ENCODE results near the gene ADGRD1.

Gene ADGRD1

DNA sequence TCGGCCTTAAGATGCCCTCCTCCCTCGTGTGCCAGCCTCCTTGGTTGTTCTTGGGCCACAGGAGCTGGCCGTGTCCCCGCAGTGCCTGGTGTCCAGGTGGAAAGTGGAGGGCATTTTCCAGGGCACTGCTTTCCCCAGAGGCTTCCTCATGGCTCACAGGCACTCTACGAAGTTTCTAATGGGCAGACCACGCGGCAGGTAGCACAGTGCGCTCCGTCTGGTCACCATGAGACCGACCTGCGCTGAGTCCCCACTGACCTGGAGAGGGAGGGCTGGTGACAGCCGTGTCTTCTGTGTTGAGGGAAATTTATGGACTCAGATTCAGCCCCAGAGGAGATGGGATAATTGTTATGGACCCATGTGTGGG is 186.3 kb downstream of the ADGRD1 start:
- no peak for DNase-seq

GRCh38 chr12:131140697-131141096 is 187.0 kb downstream of the ADGRD1 start:
- no peak for DNase-seq

- no peak for DNase-seq
Measured at GRCh38 chr12:131141514-131141913, 187.8 kb downstream of the ADGRD1 start.

DNA sequence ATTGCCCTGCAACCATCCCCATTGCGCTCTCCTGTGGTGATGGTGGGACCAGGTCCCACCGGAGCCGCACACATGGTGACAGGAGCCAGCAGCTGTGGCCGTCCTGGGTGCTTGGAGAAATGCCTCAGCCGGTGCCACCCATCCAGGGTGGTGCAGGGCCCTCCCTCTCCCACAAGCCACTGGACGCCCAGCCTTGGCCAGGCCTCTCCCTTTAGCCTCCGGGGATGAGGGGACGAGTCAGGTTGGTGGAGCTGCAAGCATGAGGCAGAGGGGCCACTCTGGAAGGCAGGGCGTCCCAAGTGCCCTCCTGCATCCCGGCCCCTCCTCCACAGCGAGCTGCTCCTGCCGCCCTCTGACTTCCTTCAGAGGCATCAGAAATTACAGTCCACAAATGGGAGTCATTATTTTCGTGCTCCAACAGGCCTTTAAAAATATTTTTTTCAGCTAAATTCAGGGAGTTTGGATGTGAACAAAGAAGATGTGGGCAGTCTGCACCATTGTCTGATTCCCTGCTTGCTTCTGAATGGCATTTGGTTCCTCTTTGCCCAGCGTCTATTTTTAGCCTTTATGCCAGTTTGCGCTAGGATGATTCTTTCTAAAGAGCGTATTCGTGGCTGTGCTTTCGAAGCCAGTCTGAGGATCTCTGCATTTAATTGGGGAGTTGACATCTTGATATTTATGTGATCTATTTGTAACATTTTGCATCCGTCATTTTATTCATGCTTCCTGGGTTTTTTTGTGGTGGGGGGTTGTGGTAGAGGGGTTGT is 189.4 kb downstream of the ADGRD1 start:
- DNase-seq, result no peak

DNA sequence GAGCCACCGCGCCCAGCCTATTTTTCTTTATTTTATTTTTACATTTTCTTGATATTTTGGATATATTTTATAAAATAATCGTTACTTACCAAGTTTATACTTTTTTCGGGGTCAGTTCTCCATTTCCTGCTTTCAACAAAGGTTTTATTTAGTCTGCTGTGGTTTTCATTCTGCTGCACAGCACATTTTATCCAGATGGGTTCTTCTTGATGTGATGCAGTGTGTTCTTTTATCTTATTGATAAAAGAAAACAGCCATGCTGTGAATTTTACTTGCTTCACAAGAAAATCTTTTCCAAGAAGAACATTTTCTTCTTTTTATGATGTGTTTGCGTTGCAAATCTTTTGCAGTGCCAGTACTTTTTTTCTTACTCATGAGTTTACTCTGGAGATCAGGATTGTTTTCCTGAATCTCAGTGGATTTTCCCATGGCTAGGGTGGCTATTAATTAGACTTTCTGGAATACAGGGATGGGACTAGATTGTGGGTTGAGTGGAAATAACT is 192.5 kb downstream of the ADGRD1 start:
- DNase-seq, result no peak

DNA sequence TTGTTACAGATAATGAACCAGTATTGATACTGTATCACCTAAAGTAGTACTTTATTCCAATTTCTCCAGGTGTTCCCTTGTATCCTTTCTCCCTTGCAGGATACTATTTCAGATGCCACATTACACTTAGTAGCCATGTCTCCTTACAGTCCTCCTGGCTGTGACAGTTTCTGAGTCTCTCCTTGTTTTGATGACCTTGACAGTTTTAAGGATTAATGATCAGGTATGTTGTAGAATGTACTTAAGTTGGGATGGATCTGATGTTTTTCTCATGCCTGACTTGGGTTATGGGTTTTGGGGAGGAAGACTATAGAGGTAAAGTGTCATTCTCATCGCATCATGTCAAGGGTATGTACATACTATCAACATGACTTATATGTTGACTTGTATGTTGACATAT is 193.6 kb downstream of the ADGRD1 start:
- no peak for DNase-seq

DNA sequence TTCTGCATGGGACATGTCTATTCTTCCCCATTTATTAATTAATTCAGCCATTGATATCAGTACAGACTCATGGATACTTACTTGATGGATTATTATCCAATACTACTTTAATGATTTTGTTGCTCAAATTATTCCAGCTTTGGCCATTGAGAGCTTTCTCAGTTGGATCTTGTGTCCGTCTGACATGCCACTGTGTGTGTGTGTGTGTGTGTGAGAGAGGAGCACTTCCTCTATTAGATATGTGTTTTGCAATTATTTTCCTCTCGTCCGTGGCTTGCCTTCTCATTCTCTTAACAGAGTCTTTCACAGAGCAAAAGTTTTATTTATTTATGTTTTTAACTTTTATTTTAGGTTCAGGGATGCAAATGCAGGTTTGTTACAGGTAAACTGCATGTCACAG is 194.2 kb downstream of the ADGRD1 start:
- DNase-seq, result no peak

- DNase-seq, result no peak
Measured at GRCh38 chr12:131151558-131152345, 198.0 kb downstream of the ADGRD1 start.

- no peak for DNase-seq
Measured at GRCh38 chr12:131152587-131152986, 198.9 kb downstream of the ADGRD1 start.

DNA sequence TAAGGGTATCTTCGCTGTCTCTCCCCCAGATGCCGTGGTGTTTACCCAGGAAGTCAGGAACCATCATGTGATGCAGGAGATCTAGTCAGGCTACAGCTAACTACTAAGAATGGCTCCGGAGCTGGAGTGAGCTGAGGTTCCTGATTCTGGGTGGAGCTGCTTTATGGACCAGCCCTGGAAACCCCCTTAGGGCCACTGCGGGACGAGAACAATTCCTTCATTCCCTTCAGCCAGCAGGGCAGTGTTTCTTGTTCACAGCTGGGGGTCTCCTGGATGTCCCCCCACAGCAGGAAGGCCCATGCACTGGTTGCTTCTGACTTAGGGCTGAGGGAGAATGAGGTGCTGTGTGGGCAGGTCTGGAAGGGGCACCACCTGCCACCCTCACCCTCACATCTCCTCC is 199.3 kb downstream of the ADGRD1 start:
- DNase-seq, result no peak

DNA sequence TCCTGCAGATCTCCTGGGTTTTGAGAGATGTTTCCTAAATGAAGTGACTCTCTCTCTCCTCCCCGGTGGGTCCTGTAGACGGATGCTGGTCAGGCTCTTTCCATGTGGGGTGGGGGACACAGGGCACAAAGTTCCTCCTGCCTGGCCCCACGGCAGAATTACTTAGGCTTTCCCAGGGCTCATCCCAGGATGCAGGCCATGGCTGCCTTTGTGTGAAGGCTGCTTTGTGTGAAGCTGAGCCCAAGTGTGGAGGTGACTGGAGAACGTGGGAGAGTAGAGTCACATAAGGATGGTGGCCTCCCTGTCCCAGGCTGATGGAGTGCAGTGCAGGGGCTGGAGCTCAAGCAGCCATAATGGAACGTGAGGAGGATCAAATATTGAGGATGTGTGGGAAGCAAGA is 200.2 kb downstream of the ADGRD1 start:
- no peak for DNase-seq

- no peak for DNase-seq
Measured at GRCh38 chr12:131155131-131155530, 201.4 kb downstream of the ADGRD1 start.

GRCh38 chr12:131157743-131158142 is 204.0 kb downstream of the ADGRD1 start:
- no peak for DNase-seq

- DNase-seq, result no peak
Measured at GRCh38 chr12:131159660-131160059, 206.0 kb downstream of the ADGRD1 start.

- DNase-seq, result no peak
Measured at GRCh38 chr12:131162113-131162512, 208.4 kb downstream of the ADGRD1 start.

DNA sequence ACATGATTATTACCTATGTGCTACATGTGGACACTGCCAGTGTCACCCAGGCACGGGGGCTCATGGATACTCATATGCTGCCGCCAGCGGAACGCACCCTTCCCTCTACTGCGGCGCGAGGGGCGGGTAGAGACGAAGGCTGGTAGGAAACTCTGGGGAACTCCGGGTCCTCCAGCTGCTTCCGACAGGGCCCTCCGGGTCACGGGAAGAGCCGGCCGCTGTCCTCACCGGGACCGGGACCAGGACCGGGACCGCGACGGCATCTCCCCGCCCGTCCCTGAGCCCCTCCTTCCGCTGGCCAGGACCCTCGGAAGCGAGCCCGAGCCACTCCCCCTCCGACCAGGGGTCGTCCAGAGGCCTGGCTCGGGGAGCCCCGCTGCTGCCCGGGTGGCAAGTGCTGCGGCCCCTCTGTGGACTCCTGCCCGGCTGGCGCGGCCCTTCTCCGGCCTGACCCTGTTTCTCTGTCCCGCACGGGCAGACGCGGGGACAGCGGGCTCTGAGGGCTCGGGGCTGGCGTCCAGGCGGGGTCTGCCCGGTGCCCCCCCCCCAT is 209.6 kb downstream of the ADGRD1 start:
- DNase-seq, result no peak

GRCh38 chr12:131164096-131164872 is 210.6 kb downstream of the ADGRD1 start:
- DNase-seq, result no peak

DNA sequence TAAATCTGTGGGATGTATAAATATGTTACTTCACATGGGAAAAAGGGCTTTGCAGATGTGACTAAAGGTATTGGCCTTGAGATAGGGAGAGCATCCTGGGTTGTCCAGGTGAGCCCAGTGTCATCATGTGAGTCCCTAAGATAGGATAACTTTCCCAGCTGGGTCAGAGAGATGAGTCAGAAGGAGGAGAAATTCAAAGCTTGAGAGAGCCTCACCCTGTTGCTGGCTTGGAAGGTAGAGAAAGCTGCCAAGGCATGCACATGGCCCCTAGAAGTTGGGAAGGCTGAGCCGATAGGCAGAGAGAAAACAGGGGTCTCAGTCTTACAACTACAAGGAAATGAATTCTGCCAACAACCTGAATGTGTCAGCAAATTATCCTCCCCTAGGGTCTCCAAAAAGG is 213.0 kb downstream of the ADGRD1 start:
- DNase-seq, result no peak

- DNase-seq, result no peak
Measured at GRCh38 chr12:131167334-131167733, 213.6 kb downstream of the ADGRD1 start.

- no peak for DNase-seq
Measured at GRCh38 chr12:131171029-131171428, 217.3 kb downstream of the ADGRD1 start.

- no peak for DNase-seq
Measured at GRCh38 chr12:131174901-131175300, 221.2 kb downstream of the ADGRD1 start.

DNA sequence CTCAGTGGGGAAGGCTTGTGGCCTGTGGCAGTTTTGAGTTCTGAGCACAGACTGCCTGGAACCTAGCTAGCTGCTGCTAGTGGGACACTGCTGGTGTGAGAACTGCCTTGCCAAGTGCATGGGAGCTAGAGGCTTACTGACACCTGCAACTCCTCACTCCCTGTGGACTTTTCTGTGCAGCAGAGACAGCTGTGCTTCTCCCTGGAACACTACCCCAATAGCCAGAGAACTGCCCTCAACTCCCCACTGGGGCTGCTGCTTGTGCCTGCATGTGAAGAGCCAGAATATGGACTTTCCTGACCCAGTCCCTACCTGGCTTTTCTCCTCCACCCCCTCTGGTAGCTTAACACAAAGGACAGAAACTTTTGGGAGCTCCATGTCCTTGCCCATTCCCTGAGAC is 222.6 kb downstream of the ADGRD1 start:
- no peak for DNase-seq

DNA sequence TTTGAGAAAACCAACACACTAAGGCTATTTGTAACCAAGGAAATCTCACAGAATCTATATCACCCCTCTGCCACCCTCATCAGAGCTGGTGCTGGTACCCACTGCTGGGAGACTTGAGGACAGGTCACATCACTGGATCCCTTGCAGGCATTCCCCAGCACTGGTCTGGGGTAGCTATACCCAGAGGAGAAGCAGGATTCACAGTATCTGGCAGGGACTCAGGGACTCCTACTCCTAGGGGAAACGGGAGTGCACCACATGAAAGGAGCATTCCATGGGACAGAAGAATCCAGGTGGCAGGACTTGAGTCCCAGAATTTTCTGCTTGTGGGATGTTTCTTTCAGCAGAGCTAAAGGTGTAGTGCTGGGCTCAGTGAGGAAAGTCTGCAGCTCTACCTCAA is 223.2 kb downstream of the ADGRD1 start:
- no peak for DNase-seq
